ENCODE data around the gene SERTAD3. TPM values are rescaled to one million over a fixed set of nuclear protein-coding genes. Genes with fewer than 3 reads are reported as not detected.
"Not testable (repeated sequence)": the region's sequence is repeated elsewhere in the genome, so short reads cannot be mapped to it uniquely, and the experiment has no call there.

The SERTAD3 gene
- total RNA-seq, 1 experiment from 2014 or later, result 12.3 TPM

DNA sequence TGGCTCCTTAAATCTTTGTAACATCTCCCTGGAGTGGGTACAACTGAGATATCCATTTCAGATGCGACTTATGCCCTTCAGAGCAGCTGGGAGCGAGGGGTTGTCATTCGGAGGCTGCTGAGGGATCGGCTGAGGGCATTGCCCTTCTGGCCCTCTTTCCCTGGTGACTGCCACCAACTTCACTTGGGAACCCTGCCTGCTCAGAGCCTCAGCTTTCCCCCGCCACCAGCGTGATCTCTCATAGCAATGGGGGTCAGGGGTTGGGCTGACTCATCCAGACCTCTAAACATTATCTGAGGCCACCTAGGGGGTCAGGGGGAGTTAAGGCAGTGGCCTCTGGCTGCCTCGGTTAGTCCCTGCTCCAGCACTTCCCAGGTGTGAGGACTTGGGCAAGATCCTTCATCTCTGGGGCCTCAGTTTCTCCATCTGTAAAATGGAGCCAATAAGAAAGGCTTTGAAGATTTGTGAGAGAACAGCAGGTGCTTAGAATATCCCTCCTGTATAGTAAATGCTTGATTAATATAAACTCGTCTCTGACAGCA is 32.1 kb downstream of the SERTAD3 start:
- no peak for DNase-seq (ENCODE audit: extremely low read depth, low read depth)

DNA sequence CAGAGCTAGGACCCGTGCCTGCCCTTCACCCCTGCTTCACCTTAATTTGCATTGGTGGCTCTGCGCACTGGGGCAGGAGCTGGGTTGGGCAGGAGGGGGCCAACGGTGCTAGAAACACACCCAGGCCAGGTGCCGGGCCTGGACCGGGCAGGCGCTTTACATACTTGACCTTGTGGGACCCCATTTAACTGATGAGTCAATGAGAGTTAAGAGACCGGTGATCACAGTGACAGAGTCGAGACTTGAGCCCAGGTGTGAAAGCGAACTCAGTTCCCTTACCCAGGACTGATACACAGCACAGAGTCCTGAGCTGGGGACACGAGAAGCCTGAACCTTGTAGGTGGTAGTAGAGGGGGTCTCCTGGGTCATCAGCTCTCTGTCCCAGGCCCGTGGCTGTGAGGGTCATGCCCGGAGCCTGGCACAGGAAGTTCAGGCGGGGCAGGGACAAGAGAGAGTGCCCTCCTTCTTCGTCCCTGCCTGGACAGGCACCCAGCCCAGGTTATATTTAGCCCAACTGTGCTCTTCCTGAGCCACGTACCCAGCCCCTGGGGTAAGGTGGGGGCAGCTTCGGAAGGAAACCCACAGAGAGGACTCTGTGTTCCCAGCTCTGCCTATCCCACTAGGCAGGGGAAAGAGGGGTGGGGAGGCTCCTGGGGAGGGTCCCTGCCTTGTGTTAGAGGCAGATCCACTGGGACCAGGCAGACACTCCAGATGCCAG is 32.9 kb downstream of the SERTAD3 start:
- no peak for DNase-seq (ENCODE audit: extremely low read depth, low read depth)

DNA sequence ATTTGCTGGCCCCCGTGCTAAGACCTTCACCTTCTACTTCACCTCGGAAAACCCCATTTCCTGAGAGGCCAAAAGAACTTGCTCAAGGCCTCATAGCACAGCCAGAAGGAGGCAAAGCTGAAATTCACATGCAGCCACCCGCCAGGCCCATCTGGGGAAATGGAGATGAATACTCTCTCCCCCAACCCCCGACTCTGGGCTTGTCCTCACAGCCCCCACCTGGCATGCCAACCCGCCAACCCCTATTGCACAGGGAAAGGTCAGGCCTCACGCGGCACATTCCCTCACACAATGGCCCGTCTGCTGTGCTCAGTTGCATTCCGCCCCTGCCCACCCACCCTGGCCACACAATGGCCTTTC is 34.1 kb downstream of the SERTAD3 start:
- no peak for DNase-seq (ENCODE audit: extremely low read depth, low read depth)

DNA sequence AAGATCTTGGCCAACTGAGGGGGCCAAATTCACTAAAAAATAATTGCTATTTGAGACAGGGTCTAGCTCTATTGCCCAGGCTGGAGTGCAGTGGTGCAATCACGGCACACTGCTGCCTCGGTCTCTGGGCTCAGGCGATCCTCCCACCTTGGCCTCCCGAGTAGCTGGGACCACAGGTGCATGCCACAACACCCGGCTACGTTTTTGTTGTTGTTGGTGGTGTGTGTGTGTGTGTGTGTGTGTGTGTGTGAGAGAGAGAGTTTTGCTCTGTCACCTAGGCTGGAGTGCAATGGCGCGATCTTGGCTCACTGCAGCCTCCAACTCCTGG is 35.6 kb downstream of the SERTAD3 start:
- DNase-seq (ENCODE audit: extremely low read depth, low read depth), result not testable (repeated sequence)

DNA sequence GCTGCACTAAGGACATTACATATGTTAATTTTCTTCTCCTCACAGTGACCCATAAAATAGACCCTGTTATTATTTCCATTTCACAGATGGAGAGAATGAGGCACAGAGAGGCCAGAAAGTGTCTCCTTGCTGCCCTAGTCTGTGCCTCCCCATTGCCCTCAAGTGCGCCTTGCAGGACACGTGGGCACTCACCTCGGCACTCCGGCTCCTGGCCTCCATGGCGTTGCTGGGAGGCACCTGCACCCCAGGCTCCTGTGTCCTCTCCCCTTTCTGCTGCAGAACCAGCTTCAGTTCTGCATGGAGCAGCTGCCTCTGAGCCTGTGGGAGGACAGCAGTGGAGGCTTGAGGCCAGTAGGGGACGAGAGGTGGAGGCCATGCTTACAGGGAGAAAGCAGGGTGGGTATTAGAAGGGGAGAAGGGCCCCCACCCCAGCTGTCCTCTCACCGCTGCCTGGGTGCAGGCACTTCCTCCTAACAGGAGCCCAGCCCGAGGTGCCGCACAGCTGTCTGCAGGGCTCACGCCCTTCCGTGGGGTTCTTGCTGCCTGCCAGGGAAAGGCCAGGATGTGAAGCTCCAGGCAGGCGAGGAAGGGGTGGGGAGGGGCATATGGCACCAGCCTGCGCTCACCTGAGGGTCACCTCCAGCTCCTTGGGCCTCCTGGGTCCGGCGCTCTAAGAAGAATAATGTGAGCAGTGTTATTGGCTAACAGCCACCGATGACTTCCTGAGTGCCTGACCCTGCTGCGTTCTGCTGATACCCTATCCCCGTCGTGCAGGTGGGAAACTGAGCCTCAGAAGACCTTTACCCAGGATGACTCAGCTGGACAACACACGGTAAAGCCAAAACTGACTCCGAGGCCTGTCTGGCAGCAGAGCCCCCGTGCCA is 36.2 kb downstream of the SERTAD3 start:
- no peak for DNase-seq (ENCODE audit: extremely low read depth, low read depth)

DNA sequence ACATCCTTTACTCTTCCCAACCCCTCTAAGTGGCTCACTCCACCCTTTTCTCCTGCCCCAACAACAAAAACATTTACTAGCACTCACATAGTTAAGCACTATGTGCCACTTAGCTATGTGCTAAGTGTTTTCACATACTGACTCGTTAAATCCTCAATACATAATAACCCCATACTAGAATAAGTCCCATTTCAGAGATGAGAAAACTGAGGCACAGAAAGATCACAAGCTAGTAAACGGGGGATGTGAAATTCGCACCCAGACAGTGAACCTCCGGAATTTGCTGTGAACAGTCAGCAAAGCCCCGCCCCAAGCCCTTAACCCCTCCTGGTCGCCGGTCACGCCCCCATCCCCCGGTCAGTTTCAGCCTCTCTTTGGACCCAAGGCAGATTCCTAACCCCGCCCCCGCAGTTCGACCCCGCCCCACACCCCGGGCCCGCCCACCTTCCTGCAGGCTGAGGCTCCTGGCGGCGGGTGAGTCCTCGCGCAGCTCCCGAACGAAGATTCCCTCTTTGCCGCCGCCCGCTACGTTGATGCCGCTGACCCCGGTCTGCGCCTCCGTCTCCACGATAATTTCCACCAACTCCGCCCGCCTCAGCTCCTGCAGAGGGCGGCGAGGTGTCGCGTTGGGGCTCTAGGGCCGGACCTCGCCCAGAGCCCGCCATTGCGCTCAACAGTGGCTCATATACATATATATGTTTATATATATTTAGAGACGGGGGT is 40.7 kb downstream of the SERTAD3 start:
- peak; percentile 73 for DNase-seq (ENCODE audit: extremely low read depth, low read depth)

DNA sequence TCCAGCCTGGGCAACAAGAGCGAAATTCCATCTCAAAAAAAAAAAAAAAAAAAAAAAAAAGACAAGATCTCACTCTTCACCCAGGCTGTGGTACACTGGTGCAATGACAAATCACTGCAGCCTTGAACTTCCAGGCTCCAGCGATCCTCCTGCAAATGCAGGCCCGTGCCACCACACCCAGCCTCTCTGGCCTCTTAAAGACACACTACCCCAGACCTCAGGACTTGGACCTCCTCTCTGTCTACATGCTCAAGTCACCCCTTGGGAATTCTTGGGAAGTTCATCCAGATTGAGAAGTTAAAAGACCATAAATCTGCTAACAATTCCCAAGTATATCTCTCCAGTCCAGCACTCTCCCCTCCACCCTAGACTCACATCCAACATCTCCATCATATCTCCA is 43.6 kb downstream of the SERTAD3 start:
- no peak for DNase-seq (ENCODE audit: extremely low read depth, low read depth)

DNA sequence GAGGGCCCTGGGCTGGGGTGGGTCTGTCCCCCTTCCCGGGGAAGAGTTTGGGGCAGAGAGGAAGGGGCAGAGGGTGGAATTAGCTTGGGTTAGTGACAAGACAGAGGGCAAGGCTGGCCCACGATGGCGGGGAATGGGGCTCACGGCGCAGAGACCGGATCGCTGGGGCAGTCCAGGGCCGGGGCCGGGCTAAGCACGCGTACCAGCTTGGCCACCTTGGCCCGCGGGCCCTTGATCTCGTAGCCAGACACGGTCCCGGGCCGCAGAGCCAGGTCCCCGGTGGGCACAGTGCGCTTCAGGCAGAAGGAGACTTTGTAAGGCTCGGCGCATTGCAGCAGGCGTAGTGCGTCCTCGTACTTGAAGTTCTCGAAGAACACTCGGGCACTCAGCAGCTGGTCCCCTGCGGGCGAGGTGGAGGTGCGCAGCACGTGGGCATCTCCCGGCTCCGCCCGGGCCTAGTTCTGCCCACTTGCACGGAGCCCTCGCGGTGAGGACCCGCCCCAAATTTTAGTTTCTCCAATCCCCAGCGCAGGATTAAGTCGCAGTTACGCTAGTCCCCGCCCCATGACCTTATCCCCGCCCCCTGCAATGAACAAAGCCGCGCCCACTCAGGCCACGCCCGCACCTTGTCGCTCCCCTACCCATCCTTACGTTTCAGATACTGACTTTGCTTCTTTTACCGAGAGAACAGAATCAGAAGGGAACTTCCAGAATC is 45.6 kb downstream of the SERTAD3 start:
- DNase-seq (ENCODE audit: extremely low read depth, low read depth), result no peak

DNA sequence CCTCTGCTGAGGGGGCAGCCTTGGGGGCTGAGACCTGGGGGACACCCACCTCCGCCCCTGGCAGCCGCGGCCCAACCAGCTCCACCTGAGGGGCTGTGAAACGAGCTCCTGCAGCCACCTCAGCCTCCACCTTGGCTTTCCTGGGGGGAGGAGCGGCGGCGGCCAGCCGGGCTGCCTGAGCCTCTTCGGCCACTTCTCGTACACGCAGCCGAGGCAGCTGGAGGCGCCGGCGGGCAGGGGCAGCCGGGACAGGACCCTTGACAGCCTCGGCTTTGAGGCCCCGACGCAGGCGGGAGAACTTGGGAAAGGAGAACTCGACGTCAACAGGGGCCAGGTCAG is 46.6 kb downstream of the SERTAD3 start:
- DNase-seq (ENCODE audit: extremely low read depth, low read depth), result no peak

DNA sequence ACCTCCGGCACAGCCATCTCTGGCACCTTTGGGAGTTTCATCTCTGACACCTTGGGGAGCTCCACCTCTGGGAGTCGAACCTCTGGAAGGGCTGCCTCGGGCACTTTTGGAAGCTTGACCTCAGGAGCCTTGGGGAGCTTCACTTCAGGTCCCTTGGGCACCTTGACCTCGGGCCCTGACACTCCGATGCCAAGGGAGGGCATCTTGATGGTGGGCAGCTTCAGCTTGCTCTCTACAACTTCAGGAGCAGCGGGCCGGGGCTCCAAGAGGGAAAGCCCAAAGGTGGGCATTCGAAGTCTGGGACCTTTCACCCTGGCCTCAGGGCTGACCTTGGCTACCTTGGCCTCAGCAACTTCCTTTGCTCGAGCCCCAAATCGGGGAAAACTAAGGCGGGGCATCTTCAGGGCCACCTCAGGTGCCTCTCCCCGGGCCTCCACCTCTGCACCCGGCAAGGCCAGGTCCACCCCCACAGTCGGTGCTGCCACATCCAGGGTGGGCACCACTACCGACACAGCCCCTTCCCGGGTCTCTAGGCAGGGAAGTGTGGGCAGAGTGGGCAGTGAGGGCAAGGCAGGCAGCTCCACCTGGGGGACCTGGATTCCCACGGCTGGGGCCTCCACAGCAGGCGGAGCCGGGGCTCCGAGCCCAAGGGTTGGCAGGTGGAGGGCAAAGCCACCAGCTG is 47.1 kb downstream of the SERTAD3 start:
- no peak for DNase-seq (ENCODE audit: extremely low read depth, low read depth)

DNA sequence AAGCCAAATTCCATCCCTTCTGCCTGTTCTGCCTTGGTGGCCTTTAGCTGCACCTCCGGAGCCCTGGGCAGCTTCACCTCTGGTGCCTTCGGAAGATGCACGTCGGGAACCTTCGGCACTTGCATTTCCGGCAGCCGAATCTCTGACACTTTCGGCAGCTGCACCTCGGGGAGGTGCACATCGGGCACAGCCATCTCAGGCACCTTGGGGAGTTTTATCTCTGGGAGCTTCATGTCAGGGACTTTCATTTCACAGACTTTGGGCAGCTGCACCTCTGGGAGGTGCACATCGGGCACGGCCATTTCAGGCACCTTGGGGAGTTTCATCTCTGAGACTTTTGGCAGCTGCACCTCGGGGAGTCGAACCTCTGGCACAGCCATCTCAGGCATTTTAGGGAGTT is 48.2 kb downstream of the SERTAD3 start:
- no peak for DNase-seq (ENCODE audit: extremely low read depth, low read depth)

DNA sequence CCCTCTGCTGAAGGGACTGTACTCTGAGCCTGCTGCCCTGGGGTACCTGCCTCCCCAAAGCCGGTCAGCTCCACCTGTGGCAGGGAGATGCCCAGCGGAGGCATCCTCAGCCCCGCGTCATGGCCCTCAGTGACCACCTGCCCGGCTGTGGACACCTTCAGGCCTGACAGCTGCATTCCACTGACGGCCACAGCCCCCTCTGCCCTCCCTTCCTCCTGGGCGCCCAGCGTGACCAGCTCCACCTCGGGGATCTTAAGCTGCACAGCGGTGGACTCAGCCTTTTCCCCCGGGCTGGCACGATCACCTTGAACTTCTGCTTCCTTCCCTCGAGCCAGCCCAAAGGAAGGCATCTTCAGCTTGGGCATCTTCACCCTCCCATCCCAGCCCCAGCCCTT is 49.3 kb downstream of the SERTAD3 start:
- no peak for DNase-seq (ENCODE audit: extremely low read depth, low read depth)

DNA sequence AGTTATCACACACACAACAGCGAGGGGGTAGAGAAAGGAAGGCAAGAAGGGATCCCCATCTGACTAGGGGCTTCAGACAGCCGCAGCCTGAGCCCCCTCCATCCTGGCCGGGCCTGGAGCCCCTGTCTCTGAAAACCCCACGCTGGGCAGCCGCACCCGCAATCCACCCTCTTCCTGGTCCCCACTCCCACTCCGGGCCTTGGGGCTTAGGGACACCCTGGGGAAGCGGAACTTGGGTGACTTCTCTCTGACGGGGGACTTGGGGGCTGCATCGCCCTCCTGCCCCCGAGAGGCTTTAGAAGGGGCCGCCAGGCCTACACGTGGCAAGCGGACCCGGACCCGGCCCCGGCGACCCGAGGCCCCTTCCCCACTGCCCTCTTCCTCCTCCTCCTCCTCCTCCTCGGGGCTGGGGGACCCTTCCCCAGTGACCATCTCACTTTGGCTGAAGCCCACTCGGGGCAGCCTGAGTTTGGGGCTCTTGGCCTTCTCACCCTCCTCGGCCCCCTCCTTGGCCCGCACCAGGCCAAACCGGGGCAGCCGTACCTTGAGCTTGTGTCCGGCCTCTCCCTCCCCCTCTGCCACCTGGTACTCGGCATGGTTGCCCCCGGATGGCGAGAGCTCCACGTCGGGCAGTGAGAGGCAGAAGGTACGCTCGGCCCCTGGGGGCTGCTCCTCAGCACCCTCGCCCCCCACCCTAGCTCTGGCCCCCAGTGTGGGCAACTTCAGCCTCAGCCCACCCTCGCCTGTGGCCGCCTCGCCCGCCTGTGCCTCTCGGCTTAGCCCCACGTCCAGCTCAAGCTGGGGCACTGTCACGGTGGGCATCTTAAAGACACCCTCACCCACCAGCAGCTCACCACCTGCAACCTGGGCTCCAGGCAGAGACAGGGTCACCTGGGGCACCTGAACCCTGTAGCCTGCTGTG is 50.0 kb downstream of the SERTAD3 start:
- no peak for DNase-seq (ENCODE audit: extremely low read depth, low read depth)

DNA sequence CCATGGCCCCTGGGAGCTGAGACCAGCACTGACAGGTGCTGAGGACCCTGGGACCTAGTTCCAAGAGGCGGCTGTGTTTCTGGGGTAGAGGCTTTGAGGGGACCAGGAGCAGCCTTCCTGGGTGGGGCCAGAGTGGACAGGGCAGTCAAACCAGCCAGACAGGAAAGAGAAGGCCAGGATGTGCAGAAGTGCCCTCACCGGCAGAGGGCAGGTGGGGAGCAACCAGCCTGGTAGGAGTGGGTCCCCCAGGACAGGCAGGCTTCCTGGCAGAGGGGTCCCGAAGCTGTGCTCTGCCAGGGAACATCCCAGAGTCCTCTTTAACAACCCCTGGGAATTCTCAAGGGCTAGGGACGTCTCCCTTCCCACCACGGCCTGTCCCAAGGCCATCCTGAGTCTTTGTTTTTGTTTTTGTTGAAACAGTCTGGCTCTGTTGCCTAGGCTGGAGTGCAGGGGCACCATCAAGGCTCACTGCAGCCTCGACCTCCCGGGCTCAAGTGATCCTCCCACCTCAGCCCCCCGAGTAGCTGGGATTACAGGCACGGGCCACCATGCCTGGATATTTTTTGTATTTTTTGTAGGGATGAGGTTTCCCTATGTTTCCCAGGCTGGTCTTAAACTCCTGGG is 51.1 kb downstream of the SERTAD3 start:
- DNase-seq (ENCODE audit: extremely low read depth, low read depth), result no peak

DNA sequence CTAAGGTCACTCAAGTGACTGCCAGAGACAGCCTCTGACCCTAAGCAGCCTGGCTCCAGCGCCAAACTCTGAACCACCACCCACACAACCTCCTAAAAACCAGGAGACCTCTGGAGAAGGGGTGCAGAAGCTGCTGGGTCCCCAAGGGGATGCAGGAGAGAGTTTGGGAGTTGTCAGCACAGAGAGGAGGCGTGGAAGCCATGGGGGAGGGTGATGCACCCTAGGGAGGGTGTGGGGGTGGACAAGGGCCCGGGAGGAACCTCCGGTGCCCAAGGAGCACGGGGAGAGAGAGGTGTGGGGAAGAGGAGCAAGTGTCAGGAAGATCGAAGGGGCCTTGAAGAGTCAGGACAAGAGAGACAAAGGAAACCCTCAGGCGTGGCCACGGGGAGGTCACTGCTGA is 52.0 kb downstream of the SERTAD3 start:
- no peak for DNase-seq (ENCODE audit: extremely low read depth, low read depth)
